HepG2 (cell line): ENCODE measurements around the gene SUB1. TPM values are rescaled to one million over a fixed set of nuclear protein-coding genes. Genes with fewer than 3 reads are reported as not detected.

Experiments
- ARNT2 ChIP-seq: sonication (generic); formaldehyde crosslinking; IDR thresholded peaks from 2 replicates; pipeline ENCODE4 v1.8.0; 2022; ENCODE audit warnings: mild to moderate bottlenecking, low read depth, missing genetic modification reagents, moderate library complexity
- ARNTL ChIP-seq: sonication (generic); formaldehyde crosslinking; IDR thresholded peaks from 2 replicates; pipeline ENCODE4 v1.4.0; 2020; ENCODE audit warnings: mild to moderate bottlenecking, missing genetic modification reagents
- BCL3 ChIP-seq: sonication (generic); formaldehyde crosslinking; IDR thresholded peaks from 2 replicates; pipeline ENCODE4 v1.5.1; 2020; ENCODE audit warnings: mild to moderate bottlenecking, missing genetic modification reagents, moderate library complexity
- CC2D1A ChIP-seq: sonication (generic); formaldehyde crosslinking; IDR thresholded peaks from 2 replicates; pipeline ENCODE4 v1.8.1; 2023; ENCODE audit warnings: mild to moderate bottlenecking, missing genetic modification reagents
- ELF4 ChIP-seq: sonication (generic); formaldehyde crosslinking; IDR thresholded peaks from 2 replicates; pipeline ENCODE4 v1.5.0; 2020; ENCODE audit warnings: missing genetic modification reagents, mild to moderate bottlenecking, moderate library complexity, borderline replicate concordance
- FIP1L1 ChIP-seq: fragments of 200-400 bp; formaldehyde crosslinking; IDR thresholded peaks from 2 replicates; pipeline ENCODE4 v1.6.1; 2018; ENCODE audit warnings: low read depth, mild to moderate bottlenecking, low read length, moderate library complexity, borderline replicate concordance; ENCODE audit not compliant: insufficient read depth
- IRF2 ChIP-seq: IDR thresholded peaks from 2 replicates; pipeline ENCODE4 v1.6.1; 2018; ENCODE audit warnings: missing genetic modification reagents, missing compliant biosample characterization
- LCORL ChIP-seq, 2 experiments: fragments of 450-650 bp in 1 of 2; sonication (generic) in 1 of 2; formaldehyde crosslinking in 1 of 2; IDR thresholded peaks; 2 replicates each; pipeline versions ENCODE4 v1.5.0 to v1.6.1; 2017 to 2020; ENCODE audit warnings: antibody characterized with exemption in 1 of 2, missing genetic modification reagents in 1 of 2
- MXD4 ChIP-seq: IDR thresholded peaks from 2 replicates; pipeline ENCODE4 v1.6.1; 2016; ENCODE audit warnings: mild to moderate bottlenecking, missing biosample characterization, missing genetic modification reagents
- NR1H2 ChIP-seq: sonication (generic); formaldehyde crosslinking; IDR thresholded peaks from 2 replicates; pipeline ENCODE4 v1.8.1; 2022; ENCODE audit warnings: low read depth, missing genetic modification reagents, borderline replicate concordance
- PAWR ChIP-seq: sonication (generic); formaldehyde crosslinking; IDR thresholded peaks from 2 replicates; pipeline ENCODE4 v1.4.0; 2020; ENCODE audit warnings: missing genetic modification reagents, mild to moderate bottlenecking, borderline replicate concordance
- RXRB ChIP-seq: IDR thresholded peaks from 2 replicates; pipeline ENCODE4 v1.6.1; 2016; ENCODE audit warnings: borderline replicate concordance, missing genetic modification reagents, missing compliant biosample characterization
- SIX4 ChIP-seq: sonication (generic); formaldehyde crosslinking; IDR thresholded peaks from 2 replicates; pipeline ENCODE4 v1.4.0; 2020; ENCODE audit warnings: missing genetic modification reagents
- SYNCRIP ChIP-seq: fragments of 200-400 bp; formaldehyde crosslinking; IDR thresholded peaks from 2 replicates; pipeline ENCODE4 v1.6.1; 2018; ENCODE audit warnings: mild to moderate bottlenecking, low read depth, low read length; ENCODE audit not compliant: insufficient read depth
- TFE3 ChIP-seq: IDR thresholded peaks from 2 replicates; pipeline ENCODE4 v1.6.1; 2016
- ZFP36L1 ChIP-seq: sonication (generic); formaldehyde crosslinking; IDR thresholded peaks from 2 replicates; pipeline ENCODE4 v1.8.0; 2022; ENCODE audit warnings: mild to moderate bottlenecking, missing genetic modification reagents, moderate library complexity
- ZMYM3 ChIP-seq: sonication (generic); formaldehyde crosslinking; IDR thresholded peaks from 2 replicates; pipeline ENCODE4 v1.5.1; 2020; ENCODE audit warnings: mild to moderate bottlenecking, missing genetic modification reagents
- ZNF224 ChIP-seq: sonication (generic); formaldehyde crosslinking; IDR thresholded peaks from 2 replicates; pipeline ENCODE4 v1.5.0; 2020; ENCODE audit warnings: mild to moderate bottlenecking, missing genetic modification reagents
- ZNF280D ChIP-seq: sonication (generic); formaldehyde crosslinking; IDR thresholded peaks from 2 replicates; pipeline ENCODE4 v1.5.1; 2020; ENCODE audit warnings: mild to moderate bottlenecking, missing genetic modification reagents
- ZNF44 ChIP-seq: sonication (generic); formaldehyde crosslinking; IDR thresholded peaks from 2 replicates; pipeline ENCODE4 v1.5.1; 2020; ENCODE audit warnings: mild to moderate bottlenecking, missing genetic modification reagents
- ZNF747 ChIP-seq: sonication (generic); formaldehyde crosslinking; IDR thresholded peaks from 2 replicates; pipeline ENCODE4 v1.8.1; 2023; ENCODE audit warnings: missing genetic modification reagents, mild to moderate bottlenecking, borderline replicate concordance
- ZNF761 ChIP-seq: sonication (generic); formaldehyde crosslinking; conservative IDR thresholded peaks from 2 replicates; pipeline ENCODE4 v1.4.0; 2020; ENCODE audit warnings: mild to moderate bottlenecking, missing genetic modification reagents
- ZNF788 ChIP-seq: sonication (generic); formaldehyde crosslinking; IDR thresholded peaks from 2 replicates; pipeline ENCODE4 v1.5.0; 2020; ENCODE audit warnings: mild to moderate bottlenecking, missing genetic modification reagents, borderline replicate concordance
- ZSCAN21 ChIP-seq: sonication (generic); formaldehyde crosslinking; IDR thresholded peaks from 2 replicates; pipeline ENCODE4 v1.8.0; 2022; ENCODE audit warnings: mild to moderate bottlenecking, missing genetic modification reagents, moderate library complexity, borderline replicate concordance
- polyA plus RNA-seq, 8 experiments: library from polyadenylated mRNA; depleted of rRNA in 3 of 8; stranded (reverse) in 7 of 8; unstranded in 1 of 8; fragments of >200 nt; fragmentation: Illumina TruSeq in 4 of 8; extraction: Trizol in 4 of 8; gene quantifications; 2 replicates each; pipeline versions ENCODE4 v1.2.1 to v1.2.3, GENCODE V29; 2011 to 2016; ENCODE audit warnings: low read depth in 4 of 8, missing spikeins in 1 of 8, mixed read lengths in 1 of 8; ENCODE audit not compliant: insufficient read depth in 1 of 8
- total RNA-seq, 5 experiments: library from RNA; depleted of rRNA; stranded (reverse); fragments of >200 nt; fragmentation: Illumina TruSeq; extraction: Trizol; gene quantifications; 2 replicates each; pipeline ENCODE4 v1.2.3, GENCODE V29; 2016; ENCODE audit warnings: low read depth in 1 of 5

SUB1 gene
- total and polyA plus RNA-seq, 2 of the 13 experiments (the other 11 are each of a cell fraction or from before 2014, with no cell fraction given) = 182 to 693 TPM

- TF ChIP-seq ZNF788 (CRISPR knock-in tag) = 0 out of 2 replicates have a peak, but pooled peaks have one; percentile 51
- TF ChIP-seq FIP1L1 = no peak
- TF ChIP-seq TFE3 (CRISPR knock-in tag) = peak; percentile 90
- peak; percentile 63; the same call in 1 of the 2 replicates for TF ChIP-seq ELF4 (CRISPR knock-in tag)
- peak; percentile 57; the same call in 1 of the 2 replicates for TF ChIP-seq ZSCAN21 (CRISPR knock-in tag)
- TF ChIP-seq SYNCRIP = no peak
- no peak for TF ChIP-seq NR1H2 (CRISPR knock-in tag)
- TF ChIP-seq ZFP36L1 (CRISPR knock-in tag) = peak; percentile 55; the same call in 1 of the 2 replicates
- no peak for TF ChIP-seq ZNF224 (CRISPR knock-in tag)
- TF ChIP-seq ARNT2 (CRISPR knock-in tag) = 0 out of 2 replicates have a peak, but pooled peaks have one; percentile 61
- peak; percentile 77 for TF ChIP-seq RXRB
- peak; percentile 78 for TF ChIP-seq SIX4 (CRISPR knock-in tag)
- peak; percentile 83 for TF ChIP-seq ZMYM3 (CRISPR knock-in tag)
- 0 out of 2 replicates have a peak, but pooled peaks have one; percentile 53 for TF ChIP-seq ZNF747 (CRISPR knock-in tag)
- TF ChIP-seq CC2D1A = no peak
- 0 out of 2 replicates have a peak, but pooled peaks have one; percentile 30 for TF ChIP-seq BCL3 (CRISPR knock-in tag)
- no peak for TF ChIP-seq PAWR
- peak; percentile 40; the same call in 1 of the 2 replicates for TF ChIP-seq ARNTL (CRISPR knock-in tag)
- TF ChIP-seq ZNF44 (CRISPR knock-in tag) = no peak
- TF ChIP-seq LCORL (IDR thresholded peaks at IDR 0.05) = peak; percentile 94
- TF ChIP-seq LCORL (CRISPR knock-in tag; IDR thresholded peaks at IDR 0.05) = peak; percentile 86
- TF ChIP-seq ZNF761 (CRISPR knock-in tag) = peak; percentile 78
- TF ChIP-seq IRF2 = peak; percentile 54; the same call in 1 of the 2 replicates
- peak; percentile 33; the same call in 1 of the 2 replicates for TF ChIP-seq ZNF280D (CRISPR knock-in tag)
- TF ChIP-seq MXD4 (CRISPR knock-in tag) = no peak
These were observed 10.7 kb upstream of the SUB1 start (continued) for GRCh38 chr5:32574540-32575175.
